NCI-H526 treated with DMSO at 0.1 percent for 48 hours (cell line): ENCODE measurements around the gene MYLK2.

Source experiments
- DNase-seq: peaks from one replicate; lab custom pipeline; 2025; lab: John Stamatoyannopoulos, UW

Gene MYLK2

GRCh38 chr20:31871618-31871954, 52.4 kb downstream of the MYLK2 start:
- DNase-seq, result no peak

GRCh38 chr20:31872406-31872805, 53.2 kb downstream of the MYLK2 start:
- DNase-seq, result no peak

DNA sequence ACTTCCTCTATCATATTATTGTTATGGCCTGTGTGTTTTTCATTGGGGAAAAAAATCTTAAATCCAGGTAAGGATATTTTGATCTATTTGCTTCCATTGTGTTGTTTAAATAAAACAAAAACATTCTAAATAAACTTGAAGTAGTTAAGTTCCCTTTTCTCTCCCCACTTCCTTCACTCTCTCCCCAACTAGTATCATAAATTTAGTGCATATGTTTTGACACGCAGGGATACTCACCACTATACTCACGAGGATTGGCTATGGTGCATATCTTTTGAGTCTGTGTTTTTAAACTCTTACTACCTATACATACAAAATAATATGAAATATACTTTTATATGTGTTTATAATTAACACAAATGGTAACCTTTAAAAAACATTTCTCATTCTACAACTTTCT, 56.5 kb downstream of the MYLK2 start:
- no peak for DNase-seq

DNA sequence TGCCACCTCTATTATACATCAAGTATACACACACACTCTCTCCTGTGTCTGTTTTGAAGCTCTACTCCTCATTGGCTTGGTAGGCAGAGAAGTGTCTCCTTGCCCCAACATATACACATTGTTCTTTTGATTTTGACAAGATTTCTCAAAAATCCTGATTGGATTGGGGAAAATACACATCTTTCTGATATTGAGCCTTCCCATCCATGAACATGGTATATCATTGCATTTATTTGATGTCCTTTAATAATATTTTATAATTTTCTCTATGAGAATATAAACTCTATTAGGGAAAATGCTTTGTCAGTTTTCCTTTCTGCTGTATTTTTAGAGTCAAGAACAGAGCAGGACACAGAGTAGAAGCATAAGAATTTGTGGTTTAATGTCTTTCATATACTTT, 58.5 kb downstream of the MYLK2 start:
- no peak for DNase-seq

DNA sequence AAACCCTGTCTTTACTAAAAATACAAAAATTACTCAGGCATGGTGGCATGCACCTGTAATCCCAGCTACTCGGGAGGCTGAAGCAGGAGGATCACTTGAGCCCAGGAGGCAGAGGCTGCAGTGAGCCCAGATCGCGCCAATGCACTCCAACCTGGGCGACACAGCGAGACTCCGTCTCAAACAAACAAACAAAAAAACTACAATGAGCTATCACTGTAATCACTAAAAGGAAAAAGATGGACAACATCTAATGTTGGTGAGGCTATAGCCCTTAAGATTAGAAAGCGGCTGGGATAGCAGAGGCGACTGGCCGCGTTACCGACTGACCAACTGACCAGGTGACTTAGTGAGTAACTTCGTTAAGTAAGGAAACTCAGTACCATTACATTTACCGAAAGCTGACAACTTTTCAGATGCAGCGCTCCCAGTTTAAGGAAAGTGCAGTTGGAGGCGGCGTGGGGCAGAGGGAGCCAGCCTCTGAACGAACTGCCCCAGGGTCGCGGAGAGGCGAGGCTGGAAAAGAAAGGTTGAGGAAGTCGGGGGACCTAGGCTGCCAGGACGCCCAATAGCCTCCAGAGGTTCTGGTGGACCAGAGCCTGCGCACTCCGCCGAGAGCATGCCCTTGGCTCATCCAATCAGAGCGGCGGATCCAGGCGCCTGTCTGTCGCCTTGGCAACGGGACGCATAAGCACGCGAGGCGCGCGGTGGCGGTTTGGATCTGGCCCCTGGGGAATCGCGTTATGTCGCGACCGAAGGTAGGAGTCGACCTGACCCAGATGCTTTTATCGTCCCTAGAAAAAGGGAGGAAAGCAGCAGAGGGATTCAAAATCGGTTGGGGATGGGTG, 60.2 kb downstream of the MYLK2 start:
- peak; percentile 92 for DNase-seq

DNA sequence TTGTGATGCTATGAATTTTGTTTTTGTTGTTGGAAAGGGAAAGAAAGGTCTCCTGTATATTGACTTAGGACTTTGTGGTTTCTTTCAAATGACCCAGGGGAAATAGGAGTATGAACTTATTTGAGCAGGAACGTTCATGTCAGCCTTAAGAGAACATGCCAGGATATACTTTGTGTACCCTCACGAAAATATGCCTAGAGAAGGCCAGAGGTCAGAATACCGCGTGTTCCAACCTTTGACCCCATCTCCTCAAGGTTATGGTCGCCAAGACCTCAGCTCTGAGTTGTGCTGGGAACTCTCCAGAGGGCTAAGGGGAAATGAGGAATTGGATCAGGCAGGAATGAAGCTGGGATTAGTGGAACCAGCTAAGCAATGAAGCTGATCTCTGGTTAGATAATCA, 62.8 kb downstream of the MYLK2 start:
- no peak for DNase-seq

- no peak for DNase-seq
Observed at GRCh38 chr20:31883829-31884228, 64.7 kb downstream of the MYLK2 start.
